ENCODE data around the gene TTC39C.
A peak's percentile ranks its signal among the peaks of the same experiment; 100 is the strongest.

TTC39C gene

GRCh38 chr18:24014062-24014985 is at the start of gene TTC39C:
TTC39C (plus strand) TSS chr18:24014754; CDS start chr18:24014872, 118 bp downstream.
- peak; percentile 82 for DNase-seq (ENCODE audit: low read depth)

GRCh38 chr18:23966909-23967308 is 47.6 kb upstream of the TTC39C start:
- no peak for DNase-seq (ENCODE audit: low read depth)

GRCh38 chr18:23967321-23968089 is 47.0 kb upstream of the TTC39C start:
- no peak for DNase-seq (ENCODE audit: low read depth)

GRCh38 chr18:23968638-23969604 is 45.6 kb upstream of the TTC39C start:
- DNase-seq (ENCODE audit: low read depth) = no peak

GRCh38 chr18:23969664-23970063 is 44.9 kb upstream of the TTC39C start:
- DNase-seq (ENCODE audit: low read depth) = no peak

DNA sequence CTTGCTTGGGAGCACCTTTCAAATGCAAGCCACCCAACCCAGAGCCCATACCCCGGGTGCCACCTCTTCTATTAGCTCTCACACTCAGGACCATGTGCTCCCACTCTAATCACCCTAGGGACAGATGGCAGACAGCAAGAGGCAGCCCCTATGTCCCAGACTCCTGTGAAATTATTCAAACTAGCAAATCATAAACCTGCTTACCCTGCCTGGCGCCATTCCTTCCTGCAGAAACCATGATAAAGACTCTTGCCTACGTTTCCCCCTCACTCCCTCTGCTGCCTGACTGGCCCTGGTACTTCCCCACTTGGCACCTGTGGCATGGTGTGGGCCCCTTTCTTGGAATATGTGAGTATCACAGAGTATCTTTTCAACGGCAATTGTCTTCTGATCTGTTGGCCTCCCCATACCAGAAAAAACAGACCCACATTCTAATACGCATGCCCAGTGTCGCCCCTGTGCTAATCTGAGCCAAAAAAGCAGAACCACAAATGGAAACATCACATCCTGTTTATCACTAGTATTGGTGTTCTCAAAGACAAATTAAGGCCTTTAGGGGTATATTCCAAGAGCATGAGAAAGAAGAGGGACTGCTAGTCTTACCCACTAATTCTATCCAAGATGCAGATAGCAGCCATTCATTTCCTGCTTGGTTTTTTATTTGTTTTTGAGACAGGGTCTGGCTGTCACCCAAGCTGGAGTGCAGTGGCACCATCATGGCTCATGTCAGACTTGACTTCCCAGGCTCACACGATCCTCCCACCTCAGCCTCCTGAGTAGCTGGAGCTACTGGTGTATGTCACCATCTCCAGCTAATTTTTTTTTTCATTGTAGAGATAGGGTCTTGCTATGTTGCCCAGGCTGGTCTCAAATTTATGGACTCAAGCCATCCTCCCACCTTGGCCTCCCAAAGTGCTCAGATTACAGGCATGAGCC is 44.1 kb upstream of the TTC39C start:
- DNase-seq (ENCODE audit: low read depth) = no peak

DNA sequence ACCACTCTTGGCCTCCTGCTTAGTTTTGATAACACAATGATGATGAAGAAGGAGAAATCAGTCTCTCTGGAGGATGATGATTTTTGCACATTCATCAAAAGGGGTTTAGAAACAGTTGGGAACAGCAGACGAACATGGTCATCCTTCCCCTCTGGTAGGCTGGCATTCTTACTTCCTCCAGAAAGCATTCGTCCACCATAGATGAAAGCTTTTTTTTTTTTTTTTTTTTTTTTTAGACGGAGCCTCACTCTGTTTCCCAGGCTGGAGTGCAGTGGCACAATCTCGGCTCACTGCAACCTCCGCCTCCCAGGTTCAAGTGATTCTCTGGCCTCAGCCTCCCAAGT is 43.5 kb upstream of the TTC39C start:
- no peak for DNase-seq (ENCODE audit: low read depth)

- no peak for DNase-seq (ENCODE audit: low read depth)
Measured at GRCh38 chr18:23971666-23972230, 42.8 kb upstream of the TTC39C start.

DNA sequence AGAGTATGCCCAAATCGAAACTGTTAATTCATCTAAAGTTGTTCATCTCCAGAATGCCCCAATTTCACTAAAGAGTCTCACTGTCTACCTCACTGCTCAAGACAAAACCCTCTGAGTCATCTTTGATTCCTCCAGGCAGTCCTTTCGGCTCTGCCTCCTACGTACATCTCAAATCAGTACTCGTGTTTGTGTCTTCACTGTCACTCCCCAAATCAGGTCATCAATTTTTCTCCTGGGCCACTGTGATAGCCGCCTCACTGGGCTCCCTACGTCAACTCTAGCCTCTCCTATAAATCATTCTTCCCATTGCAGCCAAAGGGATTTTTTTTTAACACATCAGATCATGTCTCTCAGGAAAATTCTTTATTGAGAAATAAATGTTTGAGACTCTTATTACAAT is 42.1 kb upstream of the TTC39C start:
- no peak for DNase-seq (ENCODE audit: low read depth)

DNA sequence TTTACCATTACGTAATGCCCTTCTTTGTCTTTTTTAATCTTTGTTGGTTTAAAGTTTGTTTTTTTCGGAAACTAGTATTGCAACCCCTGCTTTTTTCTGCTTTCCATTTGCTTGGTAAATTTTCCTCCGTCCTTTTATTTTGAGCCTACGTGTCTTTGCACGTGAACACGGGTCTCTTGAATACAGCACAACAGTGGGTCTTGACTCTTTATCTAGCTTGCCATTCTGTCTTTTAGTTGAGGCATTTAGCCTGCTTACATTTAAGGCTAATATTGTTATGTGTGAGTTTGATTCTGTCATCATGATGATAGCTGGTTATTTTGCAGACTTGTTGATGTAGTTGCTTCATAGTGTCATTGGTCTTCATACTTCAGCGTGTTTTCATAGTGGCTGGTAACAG is 37.5 kb upstream of the TTC39C start:
- no peak for DNase-seq (ENCODE audit: low read depth)

DNA sequence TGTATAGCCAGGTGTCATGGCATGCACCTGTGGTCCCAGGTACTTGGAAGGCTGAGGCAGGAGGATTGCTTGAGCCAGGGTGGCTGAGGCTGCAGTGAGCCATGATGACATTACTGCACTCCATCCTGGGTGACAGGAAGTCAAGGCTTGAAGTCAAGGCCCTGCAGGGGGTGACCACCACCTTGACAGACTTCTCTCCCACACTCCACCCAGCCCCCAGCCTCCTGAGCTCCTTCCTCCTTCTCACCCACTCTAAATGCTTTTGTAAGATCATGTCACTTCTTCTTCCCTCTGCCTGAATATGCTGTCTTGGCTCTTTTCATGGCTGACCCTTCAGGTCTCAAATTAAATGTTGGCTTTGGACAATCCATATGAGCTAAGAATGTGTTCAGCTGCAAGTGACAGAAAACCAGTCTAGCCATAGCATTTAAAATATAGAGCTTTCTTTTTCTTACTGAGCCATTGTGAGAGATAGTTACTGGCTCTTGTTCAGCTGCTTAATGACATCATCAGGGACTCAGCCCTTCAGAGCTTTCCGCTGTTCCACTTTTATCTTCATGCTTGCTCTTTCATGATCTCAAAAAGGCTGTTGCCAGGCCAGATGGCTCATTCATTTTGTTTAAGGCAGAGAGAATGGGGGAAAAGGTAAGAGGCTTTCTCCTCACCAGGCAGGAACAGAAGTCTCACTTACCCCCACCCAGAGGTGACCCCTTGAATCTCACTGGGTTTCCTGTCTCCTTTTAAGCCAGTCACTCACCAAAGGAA is 36.7 kb upstream of the TTC39C start:
- no peak for DNase-seq (ENCODE audit: low read depth)

GRCh38 chr18:23981369-23981980 is 33.1 kb upstream of the TTC39C start:
- DNase-seq (ENCODE audit: low read depth) = no peak

DNA sequence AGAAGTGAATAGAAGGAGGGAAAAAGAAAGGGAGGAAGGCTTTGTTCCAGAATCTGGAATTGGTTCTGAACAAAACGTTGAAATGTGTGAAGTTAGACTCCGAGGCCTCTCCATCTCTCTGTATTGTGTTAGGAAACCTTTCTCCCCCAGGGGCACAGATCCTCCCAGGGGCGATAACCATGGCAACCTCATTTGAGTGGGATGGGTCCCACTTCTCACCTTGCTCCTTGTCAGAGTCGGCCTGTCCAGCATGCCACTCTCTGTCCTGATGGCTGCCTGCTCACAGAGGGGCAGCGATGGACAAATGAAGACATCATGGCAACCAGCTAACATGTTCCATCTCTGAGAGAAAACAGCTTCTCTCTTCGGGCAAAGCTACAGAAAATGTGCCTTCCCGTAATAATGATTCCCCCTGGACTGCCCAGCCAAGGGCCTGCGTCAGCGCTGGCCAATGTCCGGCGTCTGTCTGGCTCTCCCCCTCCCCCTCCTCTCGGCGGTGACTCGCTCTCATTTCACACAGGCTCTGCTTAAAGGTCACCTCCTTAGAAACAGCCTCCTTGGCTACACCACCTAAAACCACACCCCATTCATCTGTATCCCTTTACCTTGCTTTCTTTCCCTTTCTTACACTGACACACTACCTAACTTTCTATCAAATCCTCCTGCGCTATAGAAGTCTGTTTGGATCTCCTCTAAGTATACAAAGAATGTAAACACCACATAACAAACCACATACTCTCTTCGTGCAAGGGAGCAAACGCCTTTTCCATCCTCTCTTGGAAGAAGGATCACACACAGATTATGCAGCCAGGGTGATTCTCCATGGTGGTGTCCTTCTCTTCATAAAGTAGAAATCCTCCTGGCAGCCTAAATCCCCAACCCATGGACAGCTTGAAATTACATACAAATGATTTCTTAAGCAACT is 32.1 kb upstream of the TTC39C start:
- peak; percentile 71 for DNase-seq (ENCODE audit: low read depth)

GRCh38 chr18:23983112-23983511 is 31.4 kb upstream of the TTC39C start:
- no peak for DNase-seq (ENCODE audit: low read depth)

DNA sequence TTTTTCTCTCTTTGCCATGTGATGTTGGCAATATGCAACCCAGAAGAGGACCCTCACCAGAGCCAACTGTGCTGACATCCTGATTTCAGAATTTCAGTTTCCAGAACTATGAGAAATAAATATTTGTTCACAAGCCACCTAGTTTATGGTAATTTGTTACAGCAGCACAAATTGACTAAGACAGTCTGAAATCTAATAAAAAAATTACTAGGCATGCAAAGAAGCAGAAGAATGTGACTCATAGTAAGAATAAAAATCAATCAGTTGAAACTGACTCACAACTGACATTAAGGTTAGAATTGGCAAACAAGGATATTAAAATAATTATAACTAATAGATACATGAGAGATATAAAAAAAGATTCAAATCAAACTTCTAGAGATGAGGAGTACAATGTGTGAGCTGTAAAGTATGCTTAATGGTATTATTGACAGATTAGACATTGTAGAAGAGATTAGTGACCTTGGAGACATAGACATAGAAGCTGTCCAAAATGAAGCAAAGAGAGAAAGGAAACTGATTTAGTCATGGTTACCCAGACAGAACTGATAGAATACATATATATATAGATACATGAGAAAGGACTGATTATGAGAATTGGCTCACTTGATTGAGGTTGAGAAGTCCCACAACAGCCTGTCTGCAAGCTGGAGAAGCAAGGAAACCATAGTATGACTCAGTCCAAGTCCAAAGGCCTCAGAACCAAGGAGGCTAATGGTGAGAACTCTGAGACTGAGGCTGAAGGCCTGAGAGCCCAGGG is 27.8 kb upstream of the TTC39C start:
- DNase-seq (ENCODE audit: low read depth) = no peak

- DNase-seq (ENCODE audit: low read depth) = no peak
Measured at GRCh38 chr18:23990474-23991410, 23.8 kb upstream of the TTC39C start.
